HG03025 (cell line): ENCODE measurements around the gene KCNJ5.

Experiments
- ATAC-seq: cut with Tn5 transposase; IDR thresholded peaks from one replicate; pipeline ENCODE4 v1.9.1; 2021; ENCODE audit warnings: mild to moderate bottlenecking, moderate library complexity; ENCODE audit not compliant: unreplicated experiment, low FRiP score

The KCNJ5 gene

GRCh38 chr11:128893578-128894285 is 2.6 kb downstream of the KCNJ5 start:
- peak; percentile 58 for ATAC-seq

DNA sequence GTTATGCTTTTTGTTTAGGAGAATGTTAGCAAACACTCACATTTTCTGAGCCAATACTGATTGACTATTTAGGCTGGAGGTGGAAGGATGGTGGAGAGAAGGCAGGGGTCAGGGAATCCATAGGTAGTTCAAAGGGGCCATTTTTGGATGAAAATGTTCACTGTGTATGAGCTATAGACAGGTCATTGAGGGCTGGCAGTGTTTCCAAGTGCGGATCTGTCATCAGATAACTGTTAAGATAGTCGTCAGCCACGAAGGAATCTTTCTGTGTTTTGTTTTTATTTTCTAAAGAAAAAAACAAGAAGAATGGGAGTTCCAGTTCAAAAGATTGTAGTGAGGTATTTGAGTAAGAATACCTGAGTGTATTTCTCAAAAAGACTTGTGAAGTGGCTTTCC is 3.1 kb downstream of the KCNJ5 start:
- ATAC-seq = no peak

DNA sequence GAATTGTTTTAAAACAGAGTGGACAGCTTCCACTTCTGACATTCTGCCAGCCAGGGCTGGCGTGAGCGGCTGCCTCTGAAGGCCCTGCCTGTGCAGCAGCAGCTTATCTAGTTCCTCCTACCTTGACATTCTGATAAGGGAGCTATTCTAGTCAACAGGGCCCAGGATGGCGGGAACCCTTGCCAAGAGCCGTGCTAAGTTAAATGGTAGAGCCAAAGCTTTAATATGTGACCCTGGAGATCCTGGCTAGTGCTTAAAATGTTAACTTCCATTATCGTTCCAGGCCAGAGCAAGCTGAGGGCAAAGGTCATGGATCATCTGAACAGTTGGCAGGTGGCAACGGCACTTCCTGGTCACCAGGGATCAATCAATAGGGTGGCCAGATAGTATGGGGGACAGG is 3.5 kb downstream of the KCNJ5 start:
- no peak for ATAC-seq

DNA sequence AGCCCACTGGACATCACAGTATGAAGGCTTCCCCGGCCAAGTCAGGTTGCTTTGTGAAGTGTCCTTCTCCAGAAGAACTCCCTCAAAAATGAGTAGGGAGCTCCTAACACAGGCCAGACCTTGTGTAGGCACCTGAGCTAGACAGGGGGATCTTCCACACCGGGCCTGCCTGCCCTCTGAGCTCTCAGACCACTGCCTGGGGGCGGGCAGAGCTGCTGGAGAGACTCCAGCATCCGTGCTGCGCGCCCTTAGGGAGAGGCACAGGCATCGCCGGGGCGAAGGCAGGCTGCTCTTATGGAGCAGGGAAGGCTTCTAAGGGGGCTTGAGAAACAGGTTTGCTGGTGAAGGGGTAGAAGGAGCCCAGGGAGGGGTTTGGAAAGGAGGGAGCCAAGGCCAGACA is 4.4 kb downstream of the KCNJ5 start:
- no peak for ATAC-seq

GRCh38 chr11:128896356-128896755 is 5.2 kb downstream of the KCNJ5 start:
- no peak for ATAC-seq

DNA sequence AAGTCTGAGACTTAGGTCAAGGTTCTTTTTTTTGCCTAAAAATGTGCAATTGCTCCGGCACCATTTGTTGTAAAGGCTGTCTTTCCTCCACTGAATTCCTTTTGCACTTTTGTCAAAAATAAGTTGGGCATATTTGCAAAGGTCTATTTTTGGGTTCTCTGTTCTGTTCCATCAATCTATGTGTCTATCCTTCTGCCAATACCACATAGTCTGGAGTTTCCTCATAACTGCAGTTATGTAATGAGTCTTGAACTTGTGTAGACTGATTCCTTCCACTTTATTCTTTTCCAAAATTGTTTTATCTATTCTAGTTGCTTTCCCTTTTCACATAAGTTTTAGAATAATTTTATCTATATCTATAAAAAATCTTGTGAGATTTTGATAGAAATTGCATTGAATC is 6.7 kb downstream of the KCNJ5 start:
- no peak for ATAC-seq

DNA sequence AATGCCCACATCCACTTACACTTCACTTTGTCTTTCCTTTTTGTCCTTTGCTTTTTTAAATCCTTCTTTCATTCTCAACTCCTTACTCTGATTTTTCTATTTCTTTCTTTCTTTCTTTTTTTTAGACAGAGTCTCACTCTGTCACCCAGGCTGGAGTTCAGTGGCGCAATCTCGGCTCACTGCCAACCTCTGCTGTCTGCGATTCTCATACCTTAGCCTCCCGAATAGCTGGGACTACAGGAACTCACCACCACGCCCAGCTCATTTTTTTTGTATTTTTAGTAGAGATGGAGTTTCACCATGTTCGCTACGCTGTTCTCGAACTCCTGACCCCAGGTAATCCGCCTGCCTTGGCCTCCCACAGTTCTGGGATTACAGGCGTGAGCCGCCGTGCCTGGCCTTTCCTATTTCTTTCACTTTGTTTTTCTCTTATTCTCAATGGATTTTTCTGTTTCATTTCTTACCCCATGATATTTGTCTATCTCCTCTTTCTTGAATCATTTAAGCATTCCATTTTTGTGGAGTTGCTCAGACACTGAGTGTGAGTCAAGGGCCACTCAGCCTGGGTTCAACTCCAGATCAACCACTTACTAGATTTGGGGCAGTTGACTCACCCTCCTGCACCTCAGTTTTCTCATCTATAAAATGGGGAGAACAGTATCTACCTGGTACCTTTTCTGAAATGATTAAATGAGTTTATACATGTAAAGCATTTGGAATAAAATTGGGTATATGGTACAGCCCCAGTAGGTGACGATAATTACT is 7.6 kb downstream of the KCNJ5 start:
- ATAC-seq = no peak

- no peak for ATAC-seq
Measured at GRCh38 chr11:128900468-128900867, 9.3 kb downstream of the KCNJ5 start.

DNA sequence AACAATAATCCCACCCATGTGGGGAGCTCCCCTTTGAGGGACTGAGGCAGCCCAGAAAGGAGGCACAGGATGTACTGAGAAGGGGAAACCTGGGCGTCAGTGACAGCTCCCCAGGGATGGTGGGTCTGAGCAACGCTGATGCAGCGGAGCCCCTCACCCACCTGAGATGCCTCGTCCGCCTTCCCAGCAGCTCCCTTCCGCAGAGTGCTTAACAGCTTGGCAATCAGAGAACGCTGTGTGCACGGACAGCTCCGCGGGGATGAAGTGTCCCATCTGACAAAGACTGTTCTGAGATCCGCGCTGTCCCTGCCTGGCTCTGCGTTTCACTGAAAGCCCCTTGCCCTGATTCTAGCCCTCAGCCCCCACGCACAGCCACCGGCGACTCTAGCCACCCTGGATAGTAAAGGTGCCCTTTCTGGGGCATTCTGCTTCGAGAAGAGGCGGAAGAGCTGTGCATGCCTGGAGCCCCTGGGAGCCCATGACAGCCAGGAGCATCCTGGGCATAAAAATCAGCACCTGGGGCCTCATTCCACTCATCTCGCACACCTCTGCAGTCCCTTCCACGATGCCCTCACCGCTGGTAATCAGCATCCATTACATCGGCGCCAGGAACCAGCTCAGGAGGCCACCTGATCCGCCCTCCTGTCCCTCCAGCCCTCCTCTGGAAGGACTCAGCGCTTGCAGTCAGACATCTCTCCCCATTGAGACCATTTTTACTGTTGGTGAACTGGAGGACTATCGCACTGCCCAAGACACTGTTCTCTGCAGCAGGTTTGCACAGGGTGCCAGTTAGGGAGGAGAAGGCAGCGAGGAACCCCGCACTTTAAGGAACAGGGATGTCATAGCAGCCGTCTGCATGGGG is 10.7 kb downstream of the KCNJ5 start:
- no peak for ATAC-seq

- ATAC-seq = no peak
Measured at GRCh38 chr11:128902515-128903066, 11.4 kb downstream of the KCNJ5 start.

DNA sequence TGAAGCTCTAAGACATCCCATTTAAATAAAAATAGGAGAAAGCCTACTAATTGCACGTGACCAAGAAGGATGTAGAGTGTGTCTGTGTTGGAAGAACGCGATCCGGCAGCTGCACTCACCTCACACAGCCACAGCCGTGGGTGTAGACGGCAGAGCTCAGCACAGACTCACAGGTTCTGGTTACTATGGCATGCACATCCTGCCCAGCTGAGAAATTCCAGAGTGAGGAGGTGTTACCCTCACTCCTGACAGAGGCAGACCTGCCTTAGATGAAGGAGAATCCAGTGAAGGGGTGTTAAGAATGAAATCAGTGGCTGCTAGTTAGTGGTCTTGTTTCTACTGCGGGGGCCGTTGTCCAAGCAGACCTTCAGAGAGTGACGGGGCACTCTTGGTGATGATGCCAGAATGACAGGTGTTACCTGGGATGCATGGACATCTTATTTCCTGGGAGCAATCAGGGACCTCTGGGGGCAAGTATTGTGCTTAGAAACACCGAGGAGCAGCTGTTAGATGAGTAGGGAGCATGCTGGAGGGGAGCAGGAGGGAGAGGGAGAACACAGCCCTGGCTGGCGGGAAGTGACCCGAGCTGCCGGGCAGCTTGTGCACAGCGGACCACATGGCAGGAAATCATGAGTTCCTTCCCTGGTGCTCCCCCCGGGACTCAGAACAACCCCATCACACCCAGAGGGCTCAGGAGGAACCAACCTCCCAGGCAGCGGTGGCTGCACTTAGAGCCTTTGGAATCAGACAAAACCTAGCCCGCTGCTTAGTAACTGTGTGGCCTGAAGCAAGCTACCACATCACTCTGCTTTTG is 12.3 kb downstream of the KCNJ5 start:
- no peak for ATAC-seq

- no peak for ATAC-seq
Measured at GRCh38 chr11:128904303-128904655, 13.1 kb downstream of the KCNJ5 start.

GRCh38 chr11:128904656-128905344 is 13.6 kb downstream of the KCNJ5 start:
- no peak for ATAC-seq

- ATAC-seq = no peak
Measured at GRCh38 chr11:128905345-128906184, 14.4 kb downstream of the KCNJ5 start.

DNA sequence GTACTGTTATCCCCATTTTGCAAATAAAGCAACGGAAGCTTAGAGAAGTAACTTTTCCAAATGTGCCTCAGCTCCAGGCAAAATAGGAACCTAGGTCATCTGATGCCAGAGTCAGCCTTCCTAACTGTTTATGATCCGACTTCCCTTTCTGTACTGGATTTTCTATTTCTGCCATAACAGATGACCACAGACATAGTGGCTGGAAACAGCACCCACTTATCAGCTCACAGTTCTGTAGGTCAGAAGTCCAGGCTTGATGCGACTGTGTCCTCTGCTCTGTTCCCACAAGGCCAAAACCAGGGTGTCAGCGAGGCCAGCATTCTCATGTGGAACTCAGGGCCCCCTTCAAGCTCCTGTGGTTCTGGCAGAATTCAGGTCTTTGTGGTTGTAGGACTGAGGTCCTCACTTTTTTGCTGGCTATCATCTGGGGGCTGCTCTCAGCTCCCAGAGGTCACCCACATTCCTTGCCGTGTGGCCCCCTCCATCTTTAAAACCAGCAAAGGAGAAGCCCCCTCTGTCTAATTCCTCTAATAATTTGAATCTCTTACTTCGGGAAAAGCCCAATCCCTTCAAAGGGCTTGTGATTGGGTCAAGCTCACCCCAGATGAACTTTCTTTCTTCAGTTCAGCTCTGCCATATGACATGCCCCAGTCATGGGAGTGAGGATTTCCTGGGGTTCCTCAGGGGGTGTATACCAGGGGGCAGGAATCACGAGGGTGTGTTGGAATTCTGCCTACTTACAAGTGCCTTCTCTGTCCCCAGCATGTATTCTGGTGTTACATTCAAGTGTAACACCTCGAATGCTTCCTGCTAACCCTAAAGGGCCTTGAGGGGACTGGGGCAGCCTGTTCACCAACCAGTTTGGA is 15.3 kb downstream of the KCNJ5 start:
- ATAC-seq = no peak

DNA sequence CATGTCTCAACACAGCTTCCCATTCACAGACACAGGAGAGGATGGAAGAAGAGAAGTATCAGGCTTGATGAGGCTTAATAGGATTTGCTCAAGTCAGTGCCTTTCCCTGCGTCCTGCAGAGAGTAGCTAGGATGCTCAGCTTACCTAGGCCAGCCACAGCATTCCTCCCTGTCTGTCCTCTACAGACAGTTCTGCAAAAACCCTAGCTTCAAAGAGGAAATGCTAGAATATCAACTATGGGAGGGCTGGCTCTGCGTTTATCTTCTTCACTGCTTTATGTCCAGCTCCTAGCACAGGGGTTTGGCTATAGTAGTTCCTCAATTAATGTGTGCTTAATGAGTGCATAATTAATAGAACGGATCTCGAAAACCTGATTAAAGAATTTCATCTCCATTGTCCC is 16.4 kb downstream of the KCNJ5 start:
- no peak for ATAC-seq

GRCh38 chr11:128908391-128909246 is 17.5 kb downstream of the KCNJ5 start:
- no peak for ATAC-seq
